Fibroblast of lung (primary cell): ENCODE results near the gene VTCN1.

Source experiments
- EZH2 ChIP-seq: IDR thresholded peaks from 2 replicates; pipeline ENCODE4 v1.5.1; 2012; ENCODE audit warnings: low read length, control low read depth, mild to moderate bottlenecking; ENCODE audit errors: missing control alignments
- TF ChIP-seq, protein P1 (sequence below), 2 donors: IDR thresholded peaks in 1 of 2; conservative IDR thresholded peaks in 1 of 2; 1 replicate in 1 of 2; 2 replicates in 1 of 2; pipeline ENCODE4 v1.5.1; 2011 to 2012; ENCODE audit warnings: low read length in 2 of 2, control low read depth in 1 of 2, inconsistent platforms in 1 of 2, low read depth in 1 of 2, mild to moderate bottlenecking in 1 of 2

DNA sequence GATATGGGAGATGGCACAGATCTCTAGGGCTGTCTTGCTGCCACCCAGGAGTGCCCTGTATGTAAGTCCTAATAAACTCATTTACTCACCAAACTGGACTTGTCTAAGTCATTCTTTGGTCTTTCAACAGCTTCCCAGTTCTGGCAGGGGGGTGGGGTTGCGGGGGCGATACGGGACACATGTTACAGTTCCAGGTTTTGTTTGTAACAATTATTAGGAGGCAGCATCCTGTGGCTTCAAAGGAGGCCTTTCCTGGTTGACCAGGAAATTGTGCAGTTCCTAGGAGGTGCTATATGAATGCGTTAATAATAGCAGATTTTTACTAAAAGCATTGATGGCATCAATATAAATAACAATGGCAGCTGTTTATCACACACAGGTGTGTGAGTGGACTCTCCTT lies 46.5 kb downstream of the VTCN1 start:
- TF ChIP-seq, protein P1, sequence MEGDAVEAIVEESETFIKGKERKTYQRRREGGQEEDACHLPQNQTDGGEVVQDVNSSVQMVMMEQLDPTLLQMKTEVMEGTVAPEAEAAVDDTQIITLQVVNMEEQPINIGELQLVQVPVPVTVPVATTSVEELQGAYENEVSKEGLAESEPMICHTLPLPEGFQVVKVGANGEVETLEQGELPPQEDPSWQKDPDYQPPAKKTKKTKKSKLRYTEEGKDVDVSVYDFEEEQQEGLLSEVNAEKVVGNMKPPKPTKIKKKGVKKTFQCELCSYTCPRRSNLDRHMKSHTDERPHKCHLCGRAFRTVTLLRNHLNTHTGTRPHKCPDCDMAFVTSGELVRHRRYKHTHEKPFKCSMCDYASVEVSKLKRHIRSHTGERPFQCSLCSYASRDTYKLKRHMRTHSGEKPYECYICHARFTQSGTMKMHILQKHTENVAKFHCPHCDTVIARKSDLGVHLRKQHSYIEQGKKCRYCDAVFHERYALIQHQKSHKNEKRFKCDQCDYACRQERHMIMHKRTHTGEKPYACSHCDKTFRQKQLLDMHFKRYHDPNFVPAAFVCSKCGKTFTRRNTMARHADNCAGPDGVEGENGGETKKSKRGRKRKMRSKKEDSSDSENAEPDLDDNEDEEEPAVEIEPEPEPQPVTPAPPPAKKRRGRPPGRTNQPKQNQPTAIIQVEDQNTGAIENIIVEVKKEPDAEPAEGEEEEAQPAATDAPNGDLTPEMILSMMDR (conservative IDR thresholded peaks at IDR 0.05 in 1 of 2, IDR thresholded peaks at IDR 0.05 in 1 of 2; ENCODE audit: low read depth in 1 of 2, low read length in 2 of 2) = no peak
- no peak for TF ChIP-seq EZH2
